RPMI8226 (cell line): ENCODE data around the gene ABLIM2.
A peak's percentile ranks its signal among the peaks of the same experiment; 100 is the strongest.
"Not testable (repeated sequence)": the region's sequence is repeated elsewhere in the genome, so short reads cannot be mapped to it uniquely, and the experiment has no call there.

Source experiments
- DNase-seq: peaks from one replicate; pipeline ENCODE4 v3.0.0-alpha.2; 2015

The ABLIM2 gene

GRCh38 chr4:7947927-7948326, 210.7 kb downstream of the ABLIM2 start:
- no peak for DNase-seq

- no peak for DNase-seq
These were observed 212.8 kb downstream of the ABLIM2 start for GRCh38 chr4:7945709-7946380.

GRCh38 chr4:7944599-7945220, 213.9 kb downstream of the ABLIM2 start:
- DNase-seq, result no peak

- not testable (repeated sequence) for DNase-seq
These were observed 214.9 kb downstream of the ABLIM2 start for GRCh38 chr4:7943688-7944087.

- no peak for DNase-seq
These were observed 215.4 kb downstream of the ABLIM2 start for GRCh38 chr4:7943211-7943610.

- no peak for DNase-seq
These were observed 216.6 kb downstream of the ABLIM2 start for GRCh38 chr4:7941965-7942496.

GRCh38 chr4:7941111-7941964, 217.3 kb downstream of the ABLIM2 start:
- DNase-seq, result no peak

GRCh38 chr4:7939377-7940108, 219.1 kb downstream of the ABLIM2 start, which contains the start of gene AFAP1:
AFAP1 (minus strand) TSS chr4:7939861; CDS start chr4:7872078, 67,783 bp downstream.
- peak; percentile 59 for DNase-seq

GRCh38 chr4:7938609-7939376, 219.8 kb downstream of the ABLIM2 start:
- DNase-seq, result no peak

GRCh38 chr4:7938266-7938608, 220.4 kb downstream of the ABLIM2 start:
- DNase-seq, result no peak

- DNase-seq, result no peak
These were observed 221.6 kb downstream of the ABLIM2 start for GRCh38 chr4:7937006-7937405.

GRCh38 chr4:7933651-7934510, 224.7 kb downstream of the ABLIM2 start:
- no peak for DNase-seq

- no peak for DNase-seq
These were observed 226.3 kb downstream of the ABLIM2 start for GRCh38 chr4:7932287-7932686.

- no peak for DNase-seq
These were observed 229.3 kb downstream of the ABLIM2 start for GRCh38 chr4:7929118-7929951.

GRCh38 chr4:7928711-7929110, 229.9 kb downstream of the ABLIM2 start:
- DNase-seq, result no peak

- DNase-seq, result no peak
These were observed 231.8 kb downstream of the ABLIM2 start for GRCh38 chr4:7926822-7927221.

GRCh38 chr4:7924570-7924969, 234.0 kb downstream of the ABLIM2 start:
- no peak for DNase-seq

GRCh38 chr4:7924163-7924562, 234.4 kb downstream of the ABLIM2 start:
- no peak for DNase-seq

- DNase-seq, result no peak
These were observed 236.1 kb downstream of the ABLIM2 start for GRCh38 chr4:7922466-7922865.

- DNase-seq, result no peak
These were observed 239.6 kb downstream of the ABLIM2 start for GRCh38 chr4:7918981-7919380.
